ENCODE measurements around the gene ATF3.

DNA sequence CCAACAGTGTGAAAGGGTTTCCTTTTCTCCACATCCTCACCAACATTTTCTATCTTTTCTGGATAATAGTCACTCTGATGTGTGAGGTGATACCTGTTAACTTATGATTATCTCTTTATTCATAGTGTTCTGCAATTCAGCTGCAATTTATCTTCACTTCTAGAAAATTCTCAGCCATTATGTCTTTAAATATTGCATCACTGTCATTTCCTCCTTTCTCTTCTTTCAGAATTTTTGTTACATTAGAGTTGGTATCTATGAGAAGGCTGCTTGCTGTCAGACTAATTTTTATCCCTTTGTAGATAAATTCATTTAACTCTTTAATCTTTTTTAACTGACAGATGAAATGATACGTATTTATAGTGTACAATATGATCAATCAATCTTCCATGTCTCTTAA, 30.5 kb upstream of the ATF3 start:
- TF ChIP-seq, protein P1, sequence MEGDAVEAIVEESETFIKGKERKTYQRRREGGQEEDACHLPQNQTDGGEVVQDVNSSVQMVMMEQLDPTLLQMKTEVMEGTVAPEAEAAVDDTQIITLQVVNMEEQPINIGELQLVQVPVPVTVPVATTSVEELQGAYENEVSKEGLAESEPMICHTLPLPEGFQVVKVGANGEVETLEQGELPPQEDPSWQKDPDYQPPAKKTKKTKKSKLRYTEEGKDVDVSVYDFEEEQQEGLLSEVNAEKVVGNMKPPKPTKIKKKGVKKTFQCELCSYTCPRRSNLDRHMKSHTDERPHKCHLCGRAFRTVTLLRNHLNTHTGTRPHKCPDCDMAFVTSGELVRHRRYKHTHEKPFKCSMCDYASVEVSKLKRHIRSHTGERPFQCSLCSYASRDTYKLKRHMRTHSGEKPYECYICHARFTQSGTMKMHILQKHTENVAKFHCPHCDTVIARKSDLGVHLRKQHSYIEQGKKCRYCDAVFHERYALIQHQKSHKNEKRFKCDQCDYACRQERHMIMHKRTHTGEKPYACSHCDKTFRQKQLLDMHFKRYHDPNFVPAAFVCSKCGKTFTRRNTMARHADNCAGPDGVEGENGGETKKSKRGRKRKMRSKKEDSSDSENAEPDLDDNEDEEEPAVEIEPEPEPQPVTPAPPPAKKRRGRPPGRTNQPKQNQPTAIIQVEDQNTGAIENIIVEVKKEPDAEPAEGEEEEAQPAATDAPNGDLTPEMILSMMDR (IDR thresholded peaks at IDR 0.05; ENCODE audit: low read length) = no peak
- TF ChIP-seq EZH2 (IDR thresholded peaks at IDR 0.05; ENCODE audit: borderline replicate concordance, low read length) = no peak

All from OCI-LY1 (cell line).